Glutamatergic neuron (in vitro differentiated cells): ENCODE results near the gene PTBP1. TPM values are rescaled to one million over a fixed set of nuclear protein-coding genes. Genes with fewer than 3 reads are reported as not detected.

ENCODE experiments used
- DNase-seq: peaks from one replicate; pipeline ENCODE4 v3.0.0; 2022
- H3K27ac Mint-ChIP-seq: one replicate; pipeline ENCODE4 v1.8.0; 2020; ENCODE audit warnings: mild to moderate bottlenecking, mixed read lengths, inconsistent platforms; ENCODE audit not compliant: unreplicated experiment
- H3K27me3 Mint-ChIP-seq: one replicate; pipeline ENCODE4 v1.8.0; 2020; ENCODE audit warnings: mild to moderate bottlenecking, moderate library complexity, mixed read lengths, inconsistent platforms; ENCODE audit not compliant: unreplicated experiment
- H3K36me3 Mint-ChIP-seq: one replicate; pipeline ENCODE4 v1.8.0; 2020; ENCODE audit warnings: mild to moderate bottlenecking, mixed read lengths, inconsistent platforms; ENCODE audit not compliant: unreplicated experiment
- H3K4me1 Mint-ChIP-seq: one replicate; pipeline ENCODE4 v1.8.0; 2020; ENCODE audit warnings: mild to moderate bottlenecking, low read depth, mixed read lengths, inconsistent platforms; ENCODE audit not compliant: unreplicated experiment
- H3K4me3 Mint-ChIP-seq: one replicate; pipeline ENCODE4 v1.8.0; 2020; ENCODE audit warnings: mild to moderate bottlenecking, mixed read lengths, inconsistent platforms; ENCODE audit not compliant: unreplicated experiment
- H3K9me3 Mint-ChIP-seq: one replicate; pipeline ENCODE4 v1.8.0; 2020; ENCODE audit warnings: mild to moderate bottlenecking, moderate library complexity, mixed read lengths, inconsistent platforms; ENCODE audit not compliant: unreplicated experiment
- total RNA-seq: library from RNA; stranded (reverse); fragmentation: NEBNext Ultra II Directional; extraction: Animal tissue kit (Norgen Biotek cat#: 25700); gene quantifications from one replicate; pipeline ENCODE4 v1.2.1, GENCODE V29; 2021; ENCODE audit not compliant: unreplicated experiment
- TF ChIP-seq, protein P1 (sequence below): fragments of 200-600 bp; sonication (generic); IDR thresholded peaks from one replicate; pipeline ENCODE4 v1.5.0; 2021; ENCODE audit not compliant: partially characterized antibody, unreplicated experiment

The PTBP1 gene
- total RNA-seq, 1 donor from 2014 or later: 244 TPM

DNA sequence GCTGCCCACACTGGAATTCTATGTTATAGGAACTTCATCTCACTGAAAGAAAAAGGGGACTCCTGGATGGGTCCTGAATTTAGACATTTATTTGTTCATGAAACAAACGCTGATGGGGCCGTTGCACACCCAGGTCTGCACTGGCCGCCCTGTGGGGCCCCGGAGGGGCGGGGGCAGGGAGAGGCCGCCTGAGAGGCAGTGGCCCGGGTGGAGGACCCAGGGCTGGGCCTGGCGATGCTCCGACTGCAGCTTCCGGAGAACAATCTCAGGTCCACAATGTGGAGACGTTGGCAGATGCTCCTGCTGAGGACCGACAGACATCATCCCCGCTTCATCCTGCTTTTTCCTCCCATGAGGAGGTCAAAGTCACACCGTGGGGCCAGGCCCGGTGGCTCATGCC, 16.3 kb upstream of the PTBP1 start:
- Mint-ChIP-seq H3K4me3 (no peak overlapping the region), H3K9me3 (peaks cover 7% of the 10 kb centered on the region), H3K27me3 (peaks cover 7% of the 10 kb centered on the region), H3K36me3 (no peaks in the 10 kb centered on the region), H3K4me1 (peaks cover 9% of the 10 kb centered on the region), H3K27ac (no peak overlapping the region)
- TF ChIP-seq, protein P1, sequence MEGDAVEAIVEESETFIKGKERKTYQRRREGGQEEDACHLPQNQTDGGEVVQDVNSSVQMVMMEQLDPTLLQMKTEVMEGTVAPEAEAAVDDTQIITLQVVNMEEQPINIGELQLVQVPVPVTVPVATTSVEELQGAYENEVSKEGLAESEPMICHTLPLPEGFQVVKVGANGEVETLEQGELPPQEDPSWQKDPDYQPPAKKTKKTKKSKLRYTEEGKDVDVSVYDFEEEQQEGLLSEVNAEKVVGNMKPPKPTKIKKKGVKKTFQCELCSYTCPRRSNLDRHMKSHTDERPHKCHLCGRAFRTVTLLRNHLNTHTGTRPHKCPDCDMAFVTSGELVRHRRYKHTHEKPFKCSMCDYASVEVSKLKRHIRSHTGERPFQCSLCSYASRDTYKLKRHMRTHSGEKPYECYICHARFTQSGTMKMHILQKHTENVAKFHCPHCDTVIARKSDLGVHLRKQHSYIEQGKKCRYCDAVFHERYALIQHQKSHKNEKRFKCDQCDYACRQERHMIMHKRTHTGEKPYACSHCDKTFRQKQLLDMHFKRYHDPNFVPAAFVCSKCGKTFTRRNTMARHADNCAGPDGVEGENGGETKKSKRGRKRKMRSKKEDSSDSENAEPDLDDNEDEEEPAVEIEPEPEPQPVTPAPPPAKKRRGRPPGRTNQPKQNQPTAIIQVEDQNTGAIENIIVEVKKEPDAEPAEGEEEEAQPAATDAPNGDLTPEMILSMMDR: no peak
- no peak for DNase-seq

DNA sequence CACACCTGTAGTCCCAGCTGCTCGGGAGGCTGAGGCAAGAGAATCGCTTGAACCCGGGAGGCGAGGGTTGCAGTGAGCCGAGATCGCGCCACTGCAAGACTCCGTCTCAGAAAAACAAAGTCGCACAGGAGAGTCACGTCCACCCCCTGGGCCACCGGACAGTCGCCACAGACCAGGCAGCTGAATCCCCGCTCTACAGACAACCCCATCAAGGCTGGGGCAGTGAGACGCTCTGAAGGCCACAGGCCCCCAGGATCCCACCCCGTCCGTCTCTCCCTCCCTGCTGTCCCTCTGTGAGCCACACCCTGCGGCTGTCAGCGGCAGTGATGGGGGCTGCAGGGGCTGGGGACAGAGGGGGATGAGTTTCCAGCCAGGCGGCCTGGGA, 15.5 kb upstream of the PTBP1 start:
- Mint-ChIP-seq H3K4me1 (peaks cover 7% of the 10 kb centered on the region), H3K36me3 (no peaks in the 10 kb centered on the region), H3K9me3 (peaks cover 3% of the 10 kb centered on the region), H3K27ac (no peak overlapping the region), H3K4me3 (no peak overlapping the region), H3K27me3 (peaks cover 8% of the 10 kb centered on the region)
- no peak for DNase-seq
- TF ChIP-seq, protein P1: no peak

DNA sequence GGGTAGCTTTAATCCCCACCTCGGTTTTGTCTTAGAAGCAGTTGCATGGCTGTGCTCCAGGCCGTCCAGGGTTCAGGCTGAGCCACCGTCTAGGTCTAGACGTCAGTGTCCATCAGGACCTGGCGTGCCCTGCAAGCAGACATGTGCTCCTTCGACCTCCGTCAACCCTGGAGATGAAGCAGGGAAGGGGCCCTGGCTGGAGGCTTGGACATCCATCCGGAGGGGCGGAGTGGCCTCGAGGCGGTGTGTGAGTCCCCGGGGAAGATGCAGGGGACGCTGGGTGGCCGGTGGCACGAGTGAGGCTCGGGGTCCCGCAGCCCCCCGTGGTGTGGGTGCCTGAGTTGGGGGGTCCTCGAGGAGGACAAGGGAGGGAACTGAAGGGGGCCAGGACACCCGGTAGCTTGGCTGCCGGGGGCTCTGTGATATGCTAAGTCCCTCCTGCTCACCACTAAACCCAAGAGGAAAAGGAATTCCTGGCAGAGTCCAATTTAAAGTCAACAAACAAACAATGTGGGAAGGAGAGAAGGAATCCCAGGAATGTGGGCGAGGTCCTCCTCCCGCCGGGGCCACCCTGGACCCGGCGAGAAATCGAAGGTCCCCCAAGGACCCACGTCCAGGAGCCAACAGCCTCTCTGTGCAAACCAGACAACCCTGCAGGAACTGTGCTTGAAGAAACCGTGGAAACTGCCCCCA, 14.9 kb upstream of the PTBP1 start:
- H3K4me3 Mint-ChIP-seq: no peak overlapping the region
- peaks cover 7% of the 10 kb centered on the region for H3K4me1 Mint-ChIP-seq
- no peaks in the 10 kb centered on the region for H3K36me3 Mint-ChIP-seq
- H3K27ac Mint-ChIP-seq: no peak overlapping the region
- TF ChIP-seq, protein P1: no peak
- DNase-seq: no peak
- peaks cover 3% of the 10 kb centered on the region for H3K9me3 Mint-ChIP-seq
- peaks cover 8% of the 10 kb centered on the region for H3K27me3 Mint-ChIP-seq

DNA sequence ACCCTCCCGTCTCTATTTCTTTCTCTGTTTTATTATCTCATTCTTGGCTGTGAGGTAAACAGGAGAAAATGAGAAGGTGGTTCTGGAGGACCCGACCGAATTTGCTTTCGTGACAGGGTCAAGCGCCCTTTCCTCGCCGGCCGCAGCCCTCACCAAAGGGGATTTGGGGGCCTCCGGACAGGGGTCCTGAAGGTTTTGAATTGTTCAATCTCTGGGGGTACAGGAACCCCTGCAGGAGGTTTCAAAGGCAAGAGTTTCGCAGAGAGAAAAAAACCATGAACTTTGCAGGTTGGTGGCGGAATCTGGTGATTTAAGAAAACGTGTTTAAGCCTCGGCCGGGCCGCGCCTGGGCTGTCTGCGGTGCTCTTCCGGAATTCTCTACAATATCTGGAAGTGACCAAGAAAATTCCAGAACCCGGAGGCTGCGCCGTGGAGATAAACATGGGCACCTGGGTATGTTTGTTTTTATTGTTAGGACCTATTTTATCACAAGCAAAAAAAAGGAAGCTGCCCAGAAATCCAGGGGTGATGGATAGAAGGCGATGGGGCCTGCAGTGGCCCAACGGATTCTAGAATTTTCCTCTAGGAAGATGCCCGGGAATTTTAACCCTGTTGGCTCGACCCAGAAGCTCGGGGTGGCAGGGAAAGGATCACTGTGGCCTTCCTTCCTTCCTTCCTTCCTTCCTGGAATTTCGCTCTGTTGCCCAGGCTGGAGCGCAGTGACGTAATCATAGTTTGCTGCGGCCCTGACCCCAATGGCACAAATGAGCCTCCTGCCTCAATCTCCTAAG, 14.2 kb upstream of the PTBP1 start:
- Mint-ChIP-seq H3K9me3 (peaks cover 3% of the 10 kb centered on the region), H3K36me3 (no peaks in the 10 kb centered on the region), H3K27me3 (peaks cover 8% of the 10 kb centered on the region), H3K4me3 (no peak overlapping the region), H3K4me1 (peaks cover 7% of the 10 kb centered on the region), H3K27ac (no peak overlapping the region)
- TF ChIP-seq, protein P1: no peak
- DNase-seq: no peak

DNA sequence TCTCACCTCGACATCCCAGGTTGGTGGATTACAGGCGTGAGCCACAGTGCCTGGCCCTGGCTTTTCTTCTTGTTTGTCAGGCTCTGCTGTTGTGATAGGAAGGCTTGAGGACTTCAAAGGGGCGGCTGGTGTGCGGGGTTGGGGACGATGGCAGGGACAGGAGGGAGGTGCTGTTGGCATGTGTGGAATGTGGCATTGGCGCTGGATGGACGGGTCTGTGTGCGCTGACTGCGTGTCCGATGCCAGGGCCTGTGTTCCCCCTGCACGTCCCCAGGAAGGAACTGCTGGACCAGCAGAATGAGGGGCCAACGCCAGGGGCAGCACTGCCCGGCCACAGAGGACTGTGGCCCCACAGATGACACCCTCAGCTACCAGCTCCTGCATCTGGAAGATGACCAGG, 12.7 kb upstream of the PTBP1 start:
- TF ChIP-seq, protein P1: no peak
- Mint-ChIP-seq H3K27ac (no peak overlapping the region), H3K4me3 (no peak overlapping the region), H3K9me3 (peaks cover 11% of the 10 kb centered on the region), H3K4me1 (peaks cover 12% of the 10 kb centered on the region), H3K36me3 (no peaks in the 10 kb centered on the region), H3K27me3 (peaks cover 15% of the 10 kb centered on the region)
- no peak for DNase-seq
